SK-N-SH (cell line): ENCODE results near the gene RNU7-1.

Experiments
- JUND ChIP-seq: IDR thresholded peaks from 2 replicates; pipeline ENCODE4 v1.4.0; 2012
- MAX ChIP-seq: IDR thresholded peaks from 2 replicates; pipeline ENCODE4 v1.4.0; 2012; ENCODE audit warnings: low read depth
- RAD21 ChIP-seq: IDR thresholded peaks from 2 replicates; pipeline ENCODE4 v1.6.1; 2012; ENCODE audit warnings: mild to moderate bottlenecking, low read length
- REST ChIP-seq: IDR thresholded peaks from 2 replicates; pipeline ENCODE4 v1.6.1; 2012; ENCODE audit warnings: mild to moderate bottlenecking, low read depth, low read length, moderate library complexity
- RFX5 ChIP-seq: IDR thresholded peaks from 2 replicates; pipeline ENCODE4 v1.6.1; 2012; ENCODE audit warnings: mild to moderate bottlenecking, improper control_type of control experiment, low read length
- SIN3A ChIP-seq: IDR thresholded peaks from 2 replicates; pipeline ENCODE4 v1.6.1; 2012; ENCODE audit warnings: low read depth, mild to moderate bottlenecking, low read length, moderate library complexity, borderline replicate concordance
- TCF12 ChIP-seq: IDR thresholded peaks from 2 replicates; pipeline ENCODE4 v1.4.0; 2012
- TF ChIP-seq, protein P1 (sequence below): fragments of 200-600 bp; sonication (generic); IDR thresholded peaks from 2 replicates; pipeline ENCODE4 v1.6.1; 2017; ENCODE audit warnings: antibody characterized with exemption, mild to moderate bottlenecking, moderate library complexity

GRCh38 chr12:6909421-6910145, 34.0 kb upstream of the RNU7-1 start:
- TF ChIP-seq, protein P1, sequence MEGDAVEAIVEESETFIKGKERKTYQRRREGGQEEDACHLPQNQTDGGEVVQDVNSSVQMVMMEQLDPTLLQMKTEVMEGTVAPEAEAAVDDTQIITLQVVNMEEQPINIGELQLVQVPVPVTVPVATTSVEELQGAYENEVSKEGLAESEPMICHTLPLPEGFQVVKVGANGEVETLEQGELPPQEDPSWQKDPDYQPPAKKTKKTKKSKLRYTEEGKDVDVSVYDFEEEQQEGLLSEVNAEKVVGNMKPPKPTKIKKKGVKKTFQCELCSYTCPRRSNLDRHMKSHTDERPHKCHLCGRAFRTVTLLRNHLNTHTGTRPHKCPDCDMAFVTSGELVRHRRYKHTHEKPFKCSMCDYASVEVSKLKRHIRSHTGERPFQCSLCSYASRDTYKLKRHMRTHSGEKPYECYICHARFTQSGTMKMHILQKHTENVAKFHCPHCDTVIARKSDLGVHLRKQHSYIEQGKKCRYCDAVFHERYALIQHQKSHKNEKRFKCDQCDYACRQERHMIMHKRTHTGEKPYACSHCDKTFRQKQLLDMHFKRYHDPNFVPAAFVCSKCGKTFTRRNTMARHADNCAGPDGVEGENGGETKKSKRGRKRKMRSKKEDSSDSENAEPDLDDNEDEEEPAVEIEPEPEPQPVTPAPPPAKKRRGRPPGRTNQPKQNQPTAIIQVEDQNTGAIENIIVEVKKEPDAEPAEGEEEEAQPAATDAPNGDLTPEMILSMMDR, result no peak
- TF ChIP-seq REST, result no peak
- no peak for TF ChIP-seq TCF12
- no peak for TF ChIP-seq RAD21
- no peak for TF ChIP-seq SIN3A
- TF ChIP-seq RFX5, result no peak
- TF ChIP-seq MAX, result no peak
- TF ChIP-seq JUND, result no peak
